T-helper 2 cell (primary cell): Measurements from ENCODE around the gene IFIT2.
A peak's percentile ranks its signal among the peaks of the same experiment; 100 is the strongest.
"Not testable (repeated sequence)": the region's sequence is repeated elsewhere in the genome, so short reads cannot be mapped to it uniquely, and the experiment has no call there.

Experiments used
- DNase-seq, 5 experiments: peaks; one replicate each; pipeline versions ENCODE4 v3.0.0 to v3.0.0-alpha.2; 2012 to 2022

IFIT2 gene

DNA sequence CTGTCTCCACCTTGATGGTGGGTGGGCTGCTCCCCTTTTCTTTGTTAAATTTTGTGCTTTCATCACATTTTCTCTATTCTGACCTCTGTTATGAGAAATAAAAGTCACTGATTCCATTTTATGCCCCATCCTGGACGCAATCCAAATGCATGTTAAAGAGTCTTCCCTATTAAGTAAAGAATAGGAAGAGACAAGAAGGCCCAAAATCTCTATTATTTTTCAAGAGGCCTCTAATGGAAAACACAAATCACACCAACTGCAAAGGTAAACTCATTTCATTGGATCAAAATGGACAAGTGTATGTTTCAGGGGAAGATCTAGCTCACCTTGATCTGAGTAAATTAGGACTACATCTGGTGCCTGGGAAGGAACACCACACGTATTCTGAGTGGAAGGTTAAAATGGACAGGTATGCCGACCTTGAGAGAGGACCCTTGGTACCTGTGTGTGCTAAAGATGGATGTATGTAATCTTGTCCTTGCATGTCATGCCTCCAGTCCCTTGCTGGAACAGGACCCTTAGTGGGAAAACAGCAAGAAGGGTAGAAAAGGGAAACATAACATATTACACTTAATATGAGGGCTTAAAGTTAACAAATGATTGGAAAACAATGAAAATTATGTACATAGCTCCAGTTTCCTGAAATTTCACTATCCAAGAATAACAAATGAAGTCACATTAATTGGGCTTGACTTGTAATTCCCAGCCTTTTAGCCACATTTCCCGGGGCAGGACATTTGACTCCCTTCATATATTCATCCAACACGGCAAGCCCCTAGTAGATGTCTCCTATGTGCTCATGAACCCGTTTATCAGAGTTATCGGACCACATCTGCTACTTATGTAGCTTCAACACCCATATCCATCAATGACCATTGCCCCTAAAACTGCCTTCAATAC is 7.6 kb downstream of the IFIT2 start:
- no peak for DNase-seq

GRCh38 chr10:89310056-89310893 is 8.4 kb downstream of the IFIT2 start:
- DNase-seq = no peak

DNA sequence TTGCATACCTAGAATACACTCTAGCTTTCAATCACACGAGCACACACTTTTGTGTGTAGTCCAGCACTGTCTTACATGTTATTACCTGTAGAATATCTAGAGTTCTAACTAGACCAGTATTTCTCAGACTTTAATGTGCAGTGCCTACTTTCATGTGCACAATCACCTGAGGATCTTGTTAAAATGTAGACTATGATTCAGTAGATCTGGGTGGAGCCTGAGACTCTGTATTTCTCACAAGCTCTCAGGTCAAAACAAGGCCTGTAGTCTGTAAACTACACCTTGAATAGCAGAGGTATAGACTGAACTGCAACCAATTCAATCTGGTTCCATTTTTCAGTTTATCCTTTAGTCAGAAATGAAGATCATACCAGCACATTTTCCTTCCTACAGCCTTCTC is 11.1 kb downstream of the IFIT2 start:
- DNase-seq = no peak

- DNase-seq = no peak
These were observed 12.8 kb downstream of the IFIT2 start for GRCh38 chr10:89314676-89315075.

GRCh38 chr10:89318047-89318446 is 16.2 kb downstream of the IFIT2 start:
- DNase-seq = not testable (repeated sequence)

DNA sequence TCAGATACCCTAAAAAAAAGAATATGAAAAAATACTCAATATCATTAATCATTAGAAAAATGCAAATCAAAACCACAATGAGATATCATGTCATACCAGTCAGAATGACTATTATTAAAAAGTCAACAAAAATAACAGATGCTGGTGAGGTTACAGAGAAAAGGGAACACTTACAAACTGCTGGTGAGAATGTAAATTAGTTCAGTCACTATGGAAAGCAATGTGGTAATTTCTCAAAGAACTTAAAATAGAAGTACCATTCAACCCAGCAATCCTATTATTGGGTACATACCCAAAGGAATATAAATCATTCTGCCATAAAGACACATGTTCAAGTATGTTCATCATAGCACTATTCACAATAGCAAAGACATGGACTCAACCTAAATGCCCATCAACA is 23.2 kb downstream of the IFIT2 start:
- not testable (repeated sequence) for DNase-seq

- DNase-seq = not testable (repeated sequence)
These were observed 24.0 kb downstream of the IFIT2 start for GRCh38 chr10:89325856-89326255.

- peak in 2 of 5 experiments; percentile 31 to 32 for DNase-seq
These were observed 26.1 kb downstream of the IFIT2 start, which contains the start of gene IFIT3 for GRCh38 chr10:89327803-89328441. TSS of gene IFIT3 (plus strand) at chr10:89327997. CDS start at chr10:89328074, 77 bp downstream.

GRCh38 chr10:89329151-89329550 is 27.3 kb downstream of the IFIT2 start:
- DNase-seq = no peak

- DNase-seq = not testable (repeated sequence)
These were observed 28.2 kb downstream of the IFIT2 start for GRCh38 chr10:89330014-89330413.

DNA sequence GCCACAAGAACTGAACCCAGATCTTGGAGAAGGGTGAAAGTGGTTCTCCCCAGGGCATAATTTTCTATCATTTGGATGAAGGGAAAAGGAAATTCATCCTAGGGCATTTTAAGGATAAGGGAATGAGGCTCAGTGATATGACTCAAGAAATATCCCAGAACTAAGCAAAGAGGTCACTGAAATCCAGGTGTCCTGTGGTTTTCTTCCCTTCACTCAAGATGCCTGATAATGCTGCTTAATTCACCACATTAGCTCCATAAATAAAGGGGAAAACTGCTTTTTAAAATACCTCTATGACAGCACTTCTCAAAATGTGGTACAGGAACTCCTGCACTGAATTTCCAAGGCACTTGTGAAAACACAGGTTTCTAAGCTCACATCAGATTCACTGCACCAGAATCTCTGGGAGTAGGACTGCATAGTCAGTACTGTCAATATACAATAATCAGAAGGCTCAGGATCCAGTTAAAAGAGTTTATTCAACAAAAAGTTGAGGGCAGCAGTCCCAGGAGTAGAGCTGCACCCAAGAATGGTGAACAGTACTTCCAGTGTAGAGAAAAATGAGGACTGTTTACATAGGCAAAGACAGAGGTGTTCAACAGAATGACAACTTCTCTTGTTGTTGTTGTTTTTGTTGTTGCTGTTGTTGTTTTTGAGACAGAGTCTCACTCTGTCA is 28.8 kb downstream of the IFIT2 start:
- DNase-seq = no peak

- not testable (repeated sequence) for DNase-seq
These were observed 29.8 kb downstream of the IFIT2 start for GRCh38 chr10:89331487-89332122.

DNA sequence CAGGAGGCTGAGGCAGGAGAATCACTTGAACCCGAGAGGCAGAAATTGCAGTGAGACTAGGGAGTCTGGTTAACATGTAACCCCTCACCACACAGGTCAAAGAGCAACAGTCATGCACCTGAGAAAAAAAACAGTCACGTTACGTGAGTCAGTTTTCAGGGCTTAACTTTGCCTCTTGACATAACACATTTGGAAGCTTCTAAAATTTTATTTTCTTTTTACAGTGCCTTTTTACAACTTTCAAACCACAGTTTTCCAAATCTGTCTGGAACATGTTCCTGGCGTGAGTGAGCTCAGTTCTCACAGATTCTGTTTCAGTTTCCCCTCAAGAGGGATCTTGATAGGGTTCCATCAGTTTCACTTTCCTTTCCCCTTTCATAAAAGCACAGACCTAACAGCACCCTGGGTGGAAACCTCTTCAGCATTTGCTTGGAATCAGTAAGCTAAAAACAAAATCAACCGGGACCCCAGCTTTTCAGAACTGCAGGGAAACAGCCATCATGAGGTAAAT is 30.3 kb downstream of the IFIT2 start:
- peak in 2 of 5 experiments; percentile 62 to 64 for DNase-seq

GRCh38 chr10:89335226-89335625 is 33.4 kb downstream of the IFIT2 start:
- DNase-seq = no peak

- DNase-seq = no peak
These were observed 34.4 kb downstream of the IFIT2 start for GRCh38 chr10:89336241-89336640.

DNA sequence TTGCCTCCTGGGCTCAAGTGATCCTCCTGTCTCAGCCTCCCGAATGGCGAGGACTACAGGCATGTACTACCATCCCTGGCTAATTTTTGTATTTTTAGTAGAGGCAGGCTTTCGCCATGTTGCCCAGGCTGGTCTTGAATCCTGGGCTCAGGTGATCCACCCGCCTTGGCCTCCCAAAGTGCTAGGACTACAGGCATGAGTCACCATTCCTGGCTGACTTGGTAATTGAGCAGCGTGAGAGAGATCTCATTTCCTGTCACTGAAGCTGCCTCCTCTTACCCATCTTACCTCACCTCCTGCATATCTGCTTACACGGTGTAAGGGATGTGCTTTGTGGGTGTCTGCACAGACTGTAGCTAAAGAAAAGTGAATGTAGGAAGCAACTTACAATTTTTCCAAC is 35.6 kb downstream of the IFIT2 start:
- peak in 2 of 5 experiments; percentile 18 to 58 for DNase-seq

- DNase-seq = no peak
These were observed 36.9 kb downstream of the IFIT2 start for GRCh38 chr10:89338713-89339112.

- no peak for DNase-seq
These were observed 38.0 kb downstream of the IFIT2 start for GRCh38 chr10:89339875-89340274.

DNA sequence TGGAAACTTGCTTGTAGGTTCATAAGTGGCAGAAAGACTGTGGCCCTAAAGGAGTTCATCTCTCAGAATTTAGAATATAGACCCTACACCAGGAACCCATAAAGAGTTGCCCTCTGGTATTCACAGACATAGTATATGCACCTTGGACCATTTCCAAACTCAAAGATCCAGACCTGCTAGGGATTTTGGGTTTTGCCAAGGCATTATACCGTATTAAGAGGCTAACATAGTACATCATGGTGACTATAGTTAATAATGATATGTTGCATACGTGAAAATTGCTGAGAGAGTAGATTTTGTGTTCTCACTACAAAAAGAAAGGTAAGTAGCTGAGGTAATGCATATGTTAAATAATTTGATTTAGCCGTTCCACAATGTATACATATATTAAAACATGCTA is 39.8 kb downstream of the IFIT2 start:
- DNase-seq = no peak

DNA sequence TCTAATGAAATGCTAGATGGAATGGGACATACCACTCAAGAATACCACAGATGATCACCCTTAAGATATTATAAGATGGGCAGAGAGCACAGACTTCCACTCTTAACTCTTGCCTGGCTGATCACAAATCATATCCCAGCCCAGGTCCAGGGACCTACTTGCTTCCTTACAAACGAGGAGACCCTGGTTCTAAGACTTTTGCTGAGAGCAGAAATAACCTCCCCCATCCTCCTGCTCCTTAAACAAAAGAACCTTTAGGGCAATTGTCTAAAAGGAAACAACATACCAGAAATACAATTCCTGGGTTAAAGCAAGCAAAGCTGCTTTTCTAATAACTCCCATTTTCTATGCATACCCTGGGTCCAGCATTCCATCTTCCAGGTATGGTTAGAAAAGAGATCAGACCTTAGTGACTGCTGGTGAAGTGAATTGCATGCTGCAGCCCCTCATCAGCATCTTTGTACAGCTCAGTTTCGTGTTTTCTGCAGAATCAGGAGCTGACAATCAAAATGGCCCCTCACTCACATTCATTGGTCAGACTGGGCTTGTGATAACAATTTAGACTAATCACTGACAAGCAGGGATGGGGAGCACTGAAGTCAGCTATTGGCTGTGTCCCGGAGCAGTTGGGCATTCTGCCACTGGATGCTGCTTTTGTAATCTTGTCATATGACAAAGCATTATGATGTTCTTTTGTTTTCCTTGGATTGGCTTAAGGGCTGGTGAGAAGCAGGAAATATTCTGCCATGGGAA is 40.5 kb downstream of the IFIT2 start:
- DNase-seq = no peak
